ENCODE measurements around the gene ABCA10.

DNA sequence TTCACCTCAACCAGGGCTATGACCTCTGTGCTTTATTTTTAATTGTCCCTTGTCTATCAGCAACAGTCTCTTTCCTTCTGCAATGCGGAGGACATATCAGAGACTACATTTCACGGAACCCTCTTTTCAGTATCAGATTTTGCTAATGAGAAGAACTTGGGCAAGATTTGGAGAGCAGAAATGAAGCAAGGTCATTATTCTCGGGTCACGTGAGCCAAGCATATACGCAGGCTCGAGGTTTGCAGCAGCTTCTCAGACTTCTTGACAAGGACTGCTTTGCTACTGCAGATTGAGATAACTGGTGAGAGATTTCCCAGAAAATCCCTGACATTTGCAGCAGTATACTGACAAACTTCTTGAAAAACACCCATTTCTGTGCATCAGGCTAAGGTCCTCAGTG lies 30.4 kb downstream of the ABCA10 start:
- TF ChIP-seq, protein P1, sequence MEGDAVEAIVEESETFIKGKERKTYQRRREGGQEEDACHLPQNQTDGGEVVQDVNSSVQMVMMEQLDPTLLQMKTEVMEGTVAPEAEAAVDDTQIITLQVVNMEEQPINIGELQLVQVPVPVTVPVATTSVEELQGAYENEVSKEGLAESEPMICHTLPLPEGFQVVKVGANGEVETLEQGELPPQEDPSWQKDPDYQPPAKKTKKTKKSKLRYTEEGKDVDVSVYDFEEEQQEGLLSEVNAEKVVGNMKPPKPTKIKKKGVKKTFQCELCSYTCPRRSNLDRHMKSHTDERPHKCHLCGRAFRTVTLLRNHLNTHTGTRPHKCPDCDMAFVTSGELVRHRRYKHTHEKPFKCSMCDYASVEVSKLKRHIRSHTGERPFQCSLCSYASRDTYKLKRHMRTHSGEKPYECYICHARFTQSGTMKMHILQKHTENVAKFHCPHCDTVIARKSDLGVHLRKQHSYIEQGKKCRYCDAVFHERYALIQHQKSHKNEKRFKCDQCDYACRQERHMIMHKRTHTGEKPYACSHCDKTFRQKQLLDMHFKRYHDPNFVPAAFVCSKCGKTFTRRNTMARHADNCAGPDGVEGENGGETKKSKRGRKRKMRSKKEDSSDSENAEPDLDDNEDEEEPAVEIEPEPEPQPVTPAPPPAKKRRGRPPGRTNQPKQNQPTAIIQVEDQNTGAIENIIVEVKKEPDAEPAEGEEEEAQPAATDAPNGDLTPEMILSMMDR (IDR thresholded peaks at IDR 0.05; ENCODE audit: low read length) = no peak
- no peak for TF ChIP-seq EZH2 (IDR thresholded peaks at IDR 0.05; ENCODE audit: borderline replicate concordance, low read length)

All from OCI-LY1 (cell line).